HUES48 (cell line): ENCODE data around the gene PHACTR2.
"Not testable (repeated sequence)": the region's sequence is repeated elsewhere in the genome, so short reads cannot be mapped to it uniquely, and the experiment has no call there.

ENCODE experiments used
- H3K27ac ChIP-seq: one replicate; pipeline ENCODE4 v1.7.0; 2013; ENCODE audit warnings: low read depth, low read length, inconsistent platforms
- H3K27me3 ChIP-seq: 2 replicates; pipeline ENCODE4 v1.6.1; 2013; ENCODE audit warnings: mild to moderate bottlenecking, low read length; ENCODE audit not compliant: control insufficient read depth, insufficient read depth
- H3K36me3 ChIP-seq: 2 replicates; pipeline ENCODE4 v1.6.1; 2013; ENCODE audit warnings: low read length; ENCODE audit not compliant: control insufficient read depth, insufficient read depth
- H3K4me1 ChIP-seq: 2 replicates; pipeline ENCODE4 v1.6.1; 2013; ENCODE audit warnings: mild to moderate bottlenecking, low read length; ENCODE audit not compliant: control insufficient read depth, insufficient read depth
- H3K4me3 ChIP-seq: 2 replicates; pipeline ENCODE4 v1.5.1; 2013; ENCODE audit warnings: mild to moderate bottlenecking, low read depth, low read length
- H3K9ac ChIP-seq: 2 replicates; pipeline ENCODE4 v1.6.1; 2013; ENCODE audit warnings: mild to moderate bottlenecking, low read depth, low read length, moderate library complexity
- H3K9me3 ChIP-seq: 2 replicates; pipeline ENCODE4 v1.6.1; 2013; ENCODE audit warnings: low read length; ENCODE audit not compliant: control insufficient read depth, insufficient read depth

PHACTR2 gene

DNA sequence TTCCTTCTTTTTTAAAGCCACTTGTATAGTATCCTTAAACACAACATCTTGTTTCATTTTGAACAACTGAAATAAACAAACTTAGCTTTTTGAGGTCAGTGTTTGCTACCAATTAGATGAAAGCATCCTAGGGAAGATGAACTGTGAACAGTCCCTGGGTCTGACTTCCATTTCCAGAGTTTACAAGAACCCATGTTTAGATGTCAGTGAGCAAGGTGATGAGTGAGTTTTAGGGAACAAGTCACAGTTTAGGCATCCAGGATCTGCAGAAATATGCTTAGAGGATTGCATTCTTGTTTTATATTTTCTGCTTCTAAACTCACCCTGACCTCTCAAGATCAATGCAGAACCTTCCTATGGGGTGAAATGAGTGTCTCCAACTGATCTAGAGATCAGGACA, 189.5 kb downstream of the PHACTR2 start:
- peaks cover 33% of the 10 kb centered on the region for H3K36me3 ChIP-seq
- no peak overlapping the region for H3K4me3 ChIP-seq
- H3K27me3 ChIP-seq = no peaks in the 10 kb centered on the region
- H3K4me1 ChIP-seq = no peaks in the 10 kb centered on the region
- no peak overlapping the region for H3K27ac ChIP-seq
- H3K9me3 ChIP-seq = no peaks in the 10 kb centered on the region
- H3K9ac ChIP-seq = no peak overlapping the region

- not testable (repeated sequence) for H3K4me1 ChIP-seq, H3K9me3 ChIP-seq, H3K4me3 ChIP-seq, H3K27ac ChIP-seq, H3K27me3 ChIP-seq, H3K9ac ChIP-seq
- H3K36me3 ChIP-seq = peaks cover 17% of the 10 kb centered on the region
Observed at GRCh38 chr6:143868808-143869207, 191.0 kb downstream of the PHACTR2 start.

GRCh38 chr6:143871202-143871730, 193.5 kb downstream of the PHACTR2 start:
- not testable (repeated sequence) for H3K27me3 ChIP-seq, H3K27ac ChIP-seq, H3K36me3 ChIP-seq, H3K4me1 ChIP-seq, H3K9ac ChIP-seq, H3K4me3 ChIP-seq, H3K9me3 ChIP-seq

- Histone ChIP-seq H3K9ac (no peak overlapping the region), H3K27me3 (no peaks in the 10 kb centered on the region), H3K36me3 (no peaks in the 10 kb centered on the region), H3K27ac (no peak overlapping the region), H3K4me1 (no peaks in the 10 kb centered on the region), H3K4me3 (no peak overlapping the region), H3K9me3 (no peaks in the 10 kb centered on the region)
Observed at GRCh38 chr6:143872201-143872600, 194.4 kb downstream of the PHACTR2 start.

DNA sequence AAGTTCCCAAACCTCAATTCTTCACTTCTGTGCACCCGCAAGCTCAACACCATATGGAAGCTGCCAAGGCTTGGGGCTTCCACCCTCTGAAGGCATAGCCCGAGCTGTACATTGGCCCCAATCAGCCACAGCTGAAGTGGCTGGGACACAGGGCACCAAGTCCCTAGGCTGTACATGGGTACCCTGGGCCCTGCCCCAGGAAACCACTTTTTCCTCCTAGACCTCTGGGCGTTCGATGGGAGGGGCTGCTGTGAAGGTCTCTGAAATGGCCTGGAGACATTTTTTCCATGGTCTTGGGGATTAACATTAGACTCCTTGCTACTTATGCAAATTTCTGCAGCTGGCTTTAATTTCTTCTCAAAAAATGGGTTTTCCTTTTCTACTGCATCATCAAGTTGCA, 195.8 kb downstream of the PHACTR2 start:
- not testable (repeated sequence) for H3K4me3 ChIP-seq, H3K36me3 ChIP-seq, H3K27ac ChIP-seq, H3K9ac ChIP-seq, H3K27me3 ChIP-seq, H3K9me3 ChIP-seq, H3K4me1 ChIP-seq

- H3K9ac ChIP-seq, H3K36me3 ChIP-seq, H3K27me3 ChIP-seq, H3K27ac ChIP-seq, H3K4me3 ChIP-seq, H3K9me3 ChIP-seq, H3K4me1 ChIP-seq: not testable (repeated sequence)
Observed at GRCh38 chr6:143874503-143874902, 196.7 kb downstream of the PHACTR2 start.

DNA sequence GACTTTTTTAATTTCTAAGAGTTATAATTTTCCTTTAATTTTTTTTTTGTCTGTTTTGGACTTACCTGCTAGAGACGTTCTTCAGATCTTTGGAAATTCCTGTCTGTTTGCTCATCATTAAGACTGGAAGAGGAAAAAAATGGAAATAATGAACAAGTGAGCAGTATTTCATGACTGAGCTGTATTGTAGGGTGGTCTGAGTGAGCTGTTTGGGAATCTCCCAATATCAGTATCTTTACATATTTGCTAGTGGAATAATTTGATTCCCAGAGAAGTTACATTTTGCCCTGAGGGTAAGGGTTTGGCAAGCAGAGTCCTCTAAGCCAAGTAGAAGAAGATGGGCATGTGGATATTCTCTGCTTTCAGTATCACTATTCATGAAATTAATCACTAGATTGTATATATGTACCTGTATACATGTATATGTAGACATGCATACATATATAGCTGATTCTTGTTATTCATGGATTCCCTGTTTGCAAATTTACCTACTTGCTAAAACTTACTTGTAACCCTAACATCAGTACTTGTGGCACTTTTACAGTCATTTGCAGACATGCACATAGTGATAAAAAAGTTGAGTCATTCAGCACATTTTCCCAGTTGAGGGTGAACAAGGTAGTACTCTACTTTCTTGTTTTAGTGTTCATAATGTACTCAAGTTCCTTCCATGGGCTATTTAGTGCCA, 200.0 kb downstream of the PHACTR2 start:
- peaks cover 3% of the 10 kb centered on the region for H3K9me3 ChIP-seq
- no peaks in the 10 kb centered on the region for H3K36me3 ChIP-seq
- no peak overlapping the region for H3K27ac ChIP-seq
- no peaks in the 10 kb centered on the region for H3K4me1 ChIP-seq
- H3K27me3 ChIP-seq = no peaks in the 10 kb centered on the region
- H3K9ac ChIP-seq = no peak overlapping the region
- H3K4me3 ChIP-seq = no peak overlapping the region

DNA sequence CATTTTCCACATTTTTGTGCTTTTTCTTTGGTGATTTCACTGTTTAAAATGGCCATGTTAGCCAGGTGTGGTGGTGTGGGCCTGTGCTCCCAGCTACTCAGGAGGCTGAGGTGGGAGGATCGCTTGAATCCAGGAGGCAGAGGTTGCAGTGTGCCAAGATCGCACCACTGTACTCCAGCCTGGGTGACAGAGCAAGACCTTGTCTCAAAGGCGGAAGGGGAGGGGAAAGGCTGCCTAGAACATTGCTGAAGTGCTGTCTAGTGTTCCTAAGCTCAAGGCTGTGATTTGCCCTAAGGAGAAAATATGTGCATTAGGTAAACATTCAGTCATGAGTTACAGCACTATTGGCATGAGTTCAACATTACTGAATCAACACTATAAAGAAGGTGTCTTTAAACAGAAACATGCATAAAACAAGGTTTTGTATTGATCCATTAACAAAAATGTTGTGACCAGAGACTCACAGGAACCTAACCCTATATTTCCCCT, 200.6 kb downstream of the PHACTR2 start:
- Histone ChIP-seq H3K4me1 (no peaks in the 10 kb centered on the region), H3K4me3 (no peak overlapping the region), H3K27me3 (no peaks in the 10 kb centered on the region), H3K27ac (no peak overlapping the region), H3K36me3 (no peaks in the 10 kb centered on the region), H3K9ac (no peak overlapping the region), H3K9me3 (peaks cover 3% of the 10 kb centered on the region)

DNA sequence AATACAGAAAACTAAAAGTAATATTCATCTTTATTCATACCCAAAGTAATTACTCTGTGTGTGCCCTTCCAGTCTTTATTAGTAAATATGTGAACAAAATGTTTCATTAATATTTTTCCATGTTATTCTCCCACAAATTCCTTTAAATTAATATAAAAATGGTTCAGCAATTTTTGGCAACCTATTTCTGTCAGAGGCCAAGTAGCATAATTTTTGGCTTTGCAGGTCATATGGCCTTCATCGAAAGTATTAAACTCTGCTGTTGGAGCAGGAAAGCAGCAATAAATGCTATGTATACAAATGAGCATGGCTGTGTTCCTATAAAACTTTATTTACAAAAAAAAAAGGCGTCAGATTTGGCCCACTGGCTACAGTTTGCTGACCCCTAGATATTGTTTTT, 202.6 kb downstream of the PHACTR2 start:
- no peaks in the 10 kb centered on the region for H3K36me3 ChIP-seq
- H3K27ac ChIP-seq = no peak overlapping the region
- no peaks in the 10 kb centered on the region for H3K27me3 ChIP-seq
- peaks cover 3% of the 10 kb centered on the region for H3K9me3 ChIP-seq
- H3K4me1 ChIP-seq = no peaks in the 10 kb centered on the region
- no peak overlapping the region for H3K4me3 ChIP-seq
- H3K9ac ChIP-seq = no peak overlapping the region
